Measurements from ENCODE around the gene ADAMTS2.

- TF ChIP-seq, protein P1, sequence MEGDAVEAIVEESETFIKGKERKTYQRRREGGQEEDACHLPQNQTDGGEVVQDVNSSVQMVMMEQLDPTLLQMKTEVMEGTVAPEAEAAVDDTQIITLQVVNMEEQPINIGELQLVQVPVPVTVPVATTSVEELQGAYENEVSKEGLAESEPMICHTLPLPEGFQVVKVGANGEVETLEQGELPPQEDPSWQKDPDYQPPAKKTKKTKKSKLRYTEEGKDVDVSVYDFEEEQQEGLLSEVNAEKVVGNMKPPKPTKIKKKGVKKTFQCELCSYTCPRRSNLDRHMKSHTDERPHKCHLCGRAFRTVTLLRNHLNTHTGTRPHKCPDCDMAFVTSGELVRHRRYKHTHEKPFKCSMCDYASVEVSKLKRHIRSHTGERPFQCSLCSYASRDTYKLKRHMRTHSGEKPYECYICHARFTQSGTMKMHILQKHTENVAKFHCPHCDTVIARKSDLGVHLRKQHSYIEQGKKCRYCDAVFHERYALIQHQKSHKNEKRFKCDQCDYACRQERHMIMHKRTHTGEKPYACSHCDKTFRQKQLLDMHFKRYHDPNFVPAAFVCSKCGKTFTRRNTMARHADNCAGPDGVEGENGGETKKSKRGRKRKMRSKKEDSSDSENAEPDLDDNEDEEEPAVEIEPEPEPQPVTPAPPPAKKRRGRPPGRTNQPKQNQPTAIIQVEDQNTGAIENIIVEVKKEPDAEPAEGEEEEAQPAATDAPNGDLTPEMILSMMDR (conservative IDR thresholded peaks at IDR 0.05; ENCODE audit: low read depth in 2 of 2), result no peak
- TF ChIP-seq EZH2 (IDR thresholded peaks at IDR 0.05; ENCODE audit: low read depth, unreplicated experiment), result no peak
- no peak for TF ChIP-seq STAT1 (IDR thresholded peaks at IDR 0.05; ENCODE audit: unreplicated experiment)
- no peak for TF ChIP-seq POLR2AphosphoS5 (IDR thresholded peaks at IDR 0.05; ENCODE audit: low read depth)
- TF ChIP-seq, protein P2, sequence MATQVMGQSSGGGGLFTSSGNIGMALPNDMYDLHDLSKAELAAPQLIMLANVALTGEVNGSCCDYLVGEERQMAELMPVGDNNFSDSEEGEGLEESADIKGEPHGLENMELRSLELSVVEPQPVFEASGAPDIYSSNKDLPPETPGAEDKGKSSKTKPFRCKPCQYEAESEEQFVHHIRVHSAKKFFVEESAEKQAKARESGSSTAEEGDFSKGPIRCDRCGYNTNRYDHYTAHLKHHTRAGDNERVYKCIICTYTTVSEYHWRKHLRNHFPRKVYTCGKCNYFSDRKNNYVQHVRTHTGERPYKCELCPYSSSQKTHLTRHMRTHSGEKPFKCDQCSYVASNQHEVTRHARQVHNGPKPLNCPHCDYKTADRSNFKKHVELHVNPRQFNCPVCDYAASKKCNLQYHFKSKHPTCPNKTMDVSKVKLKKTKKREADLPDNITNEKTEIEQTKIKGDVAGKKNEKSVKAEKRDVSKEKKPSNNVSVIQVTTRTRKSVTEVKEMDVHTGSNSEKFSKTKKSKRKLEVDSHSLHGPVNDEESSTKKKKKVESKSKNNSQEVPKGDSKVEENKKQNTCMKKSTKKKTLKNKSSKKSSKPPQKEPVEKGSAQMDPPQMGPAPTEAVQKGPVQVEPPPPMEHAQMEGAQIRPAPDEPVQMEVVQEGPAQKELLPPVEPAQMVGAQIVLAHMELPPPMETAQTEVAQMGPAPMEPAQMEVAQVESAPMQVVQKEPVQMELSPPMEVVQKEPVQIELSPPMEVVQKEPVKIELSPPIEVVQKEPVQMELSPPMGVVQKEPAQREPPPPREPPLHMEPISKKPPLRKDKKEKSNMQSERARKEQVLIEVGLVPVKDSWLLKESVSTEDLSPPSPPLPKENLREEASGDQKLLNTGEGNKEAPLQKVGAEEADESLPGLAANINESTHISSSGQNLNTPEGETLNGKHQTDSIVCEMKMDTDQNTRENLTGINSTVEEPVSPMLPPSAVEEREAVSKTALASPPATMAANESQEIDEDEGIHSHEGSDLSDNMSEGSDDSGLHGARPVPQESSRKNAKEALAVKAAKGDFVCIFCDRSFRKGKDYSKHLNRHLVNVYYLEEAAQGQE (IDR thresholded peaks at IDR 0.05; ENCODE audit: unreplicated experiment), result no peak
- no peak for TF ChIP-seq JUNB (IDR thresholded peaks at IDR 0.05; ENCODE audit: unreplicated experiment)
- no peak for TF ChIP-seq EZH2phosphoT487 (IDR thresholded peaks at IDR 0.05; ENCODE audit: unreplicated experiment)
- TF ChIP-seq ZNF114 (CRISPR knock-in tag; IDR thresholded peaks at IDR 0.05), result no peak
- TF ChIP-seq ETS1 (IDR thresholded peaks at IDR 0.05), result no peak
- no peak for TF ChIP-seq CREB1 (CRISPR knock-in tag; IDR thresholded peaks at IDR 0.05; ENCODE audit: low read depth)
- TF ChIP-seq NANOG (IDR thresholded peaks at IDR 0.05; ENCODE audit: borderline replicate concordance), result no peak
Observed at GRCh38 chr5:179330186-179330900, 14.9 kb downstream of the ADAMTS2 start.

Data from GM23338 (cell line).